Transverse colon (tissue), 4 donors: ENCODE results near the gene FNTB. TPM values are rescaled to one million over a fixed set of nuclear protein-coding genes. Genes with fewer than 3 reads are reported as not detected.

ENCODE experiments used
- DNase-seq: peaks from one replicate; pipeline ENCODE4 v3.0.0-alpha.2; 2019
- H3K27ac ChIP-seq, 4 donors: fragments of 200-600 bp; sonication (generic); 2 replicates each; pipeline ENCODE4 v1.5.1; 2016 to 2018; ENCODE audit warnings: inconsistent platforms in 4 of 4
- H3K27me3 ChIP-seq: fragments of 200-600 bp; sonication (generic); 2 replicates; pipeline ENCODE4 v1.5.1; 2017; ENCODE audit warnings: inconsistent platforms
- H3K36me3 ChIP-seq, 4 donors: fragments of 200-600 bp; sonication (generic); 2 replicates each; pipeline ENCODE4 v1.5.1; 2017 to 2019; ENCODE audit warnings: inconsistent platforms in 4 of 4
- H3K4me1 ChIP-seq, 4 donors: fragments of 200-600 bp; sonication (generic); 2 replicates each; pipeline ENCODE4 v1.5.1; 2017 to 2020; ENCODE audit warnings: inconsistent platforms in 4 of 4
- H3K4me3 ChIP-seq, 4 donors: fragments of 200-600 bp; sonication (generic); 1 replicate in 1 of 4; 2 replicates in 3 of 4; pipeline versions ENCODE4 v1.5.1 to v1.6.1; 2017 to 2019; ENCODE audit warnings: inconsistent platforms in 4 of 4
- H3K9me3 ChIP-seq, 2 donors: fragments of 200-600 bp; sonication (generic); 2 replicates each; pipeline ENCODE4 v1.5.1; 2017 to 2019; ENCODE audit warnings: inconsistent platforms in 2 of 2
- EP300 ChIP-seq: sonication (generic); formaldehyde crosslinking; IDR thresholded peaks from one replicate; pipeline ENCODE4 v1.6.1; 2017; ENCODE audit warnings: antibody characterized with exemption, low read depth
- POLR2A ChIP-seq: fragments of 450-650 bp; IDR thresholded peaks from one replicate; pipeline ENCODE4 v1.6.1; 2016; ENCODE audit warnings: antibody characterized with exemption, mild to moderate bottlenecking, moderate library complexity
- POLR2AphosphoS5 ChIP-seq, 3 donors: sonication (generic); formaldehyde crosslinking; IDR thresholded peaks; one replicate each; pipeline ENCODE4 v1.6.1; 2016; ENCODE audit warnings: antibody characterized with exemption in 3 of 3
- WGBS, 2 donors: methylation state at CpG; one replicate each; pipeline ENCODE4 v1.1.5; 2018; ENCODE audit warnings: low coverage in 1 of 2; 5-methylcytosine and 5-hydroxymethylcytosine counted together
- in situ Hi-C, 4 donors: fragments of 200-750 bp; cut with MboI; loops; one replicate each; pipeline versions ENCODE4 v1.15.0 to v1.15.1; 2017; ENCODE audit warnings: low sequenced_read_pairs in 3 of 4, low pct_ligation_motif_present in 1 of 4, low pct_unique_long_range_greater_than_20kb in 1 of 4
- intact Hi-C: fragments of 100-400 bp; cut with DNase I; formaldehyde crosslinking; loops from one replicate; pipeline ENCODE4 v1.15.1; 2023; ENCODE audit warnings: low total_unique reads
- total RNA-seq, 4 donors: library from RNA; depleted of rRNA; stranded (reverse); fragments of >200 nt; gene quantifications; one replicate each; pipeline ENCODE4 v1.1.0, GENCODE V29; 2016
- TF ChIP-seq, protein P1 (sequence below), 5 experiments: fragments of 200-600 bp in 3 of 5; fragments of 450-650 bp in 2 of 5; sonication (generic) in 3 of 5; IDR thresholded peaks; 1 replicate in 2 of 5; 2 replicates in 3 of 5; pipeline ENCODE4 v1.5.1; 2016 to 2017; ENCODE audit warnings: antibody characterized with exemption in 5 of 5, inconsistent platforms in 3 of 5, mild to moderate bottlenecking in 2 of 5, moderate library complexity in 1 of 5

Gene FNTB, protein sequence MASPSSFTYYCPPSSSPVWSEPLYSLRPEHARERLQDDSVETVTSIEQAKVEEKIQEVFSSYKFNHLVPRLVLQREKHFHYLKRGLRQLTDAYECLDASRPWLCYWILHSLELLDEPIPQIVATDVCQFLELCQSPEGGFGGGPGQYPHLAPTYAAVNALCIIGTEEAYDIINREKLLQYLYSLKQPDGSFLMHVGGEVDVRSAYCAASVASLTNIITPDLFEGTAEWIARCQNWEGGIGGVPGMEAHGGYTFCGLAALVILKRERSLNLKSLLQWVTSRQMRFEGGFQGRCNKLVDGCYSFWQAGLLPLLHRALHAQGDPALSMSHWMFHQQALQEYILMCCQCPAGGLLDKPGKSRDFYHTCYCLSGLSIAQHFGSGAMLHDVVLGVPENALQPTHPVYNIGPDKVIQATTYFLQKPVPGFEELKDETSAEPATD
- 10 to 100 TPM in 3 of 4 donors, 1 to 10 TPM in 1; 6.5 to 77.2 (median 12.7) TPM for total RNA-seq

DNA sequence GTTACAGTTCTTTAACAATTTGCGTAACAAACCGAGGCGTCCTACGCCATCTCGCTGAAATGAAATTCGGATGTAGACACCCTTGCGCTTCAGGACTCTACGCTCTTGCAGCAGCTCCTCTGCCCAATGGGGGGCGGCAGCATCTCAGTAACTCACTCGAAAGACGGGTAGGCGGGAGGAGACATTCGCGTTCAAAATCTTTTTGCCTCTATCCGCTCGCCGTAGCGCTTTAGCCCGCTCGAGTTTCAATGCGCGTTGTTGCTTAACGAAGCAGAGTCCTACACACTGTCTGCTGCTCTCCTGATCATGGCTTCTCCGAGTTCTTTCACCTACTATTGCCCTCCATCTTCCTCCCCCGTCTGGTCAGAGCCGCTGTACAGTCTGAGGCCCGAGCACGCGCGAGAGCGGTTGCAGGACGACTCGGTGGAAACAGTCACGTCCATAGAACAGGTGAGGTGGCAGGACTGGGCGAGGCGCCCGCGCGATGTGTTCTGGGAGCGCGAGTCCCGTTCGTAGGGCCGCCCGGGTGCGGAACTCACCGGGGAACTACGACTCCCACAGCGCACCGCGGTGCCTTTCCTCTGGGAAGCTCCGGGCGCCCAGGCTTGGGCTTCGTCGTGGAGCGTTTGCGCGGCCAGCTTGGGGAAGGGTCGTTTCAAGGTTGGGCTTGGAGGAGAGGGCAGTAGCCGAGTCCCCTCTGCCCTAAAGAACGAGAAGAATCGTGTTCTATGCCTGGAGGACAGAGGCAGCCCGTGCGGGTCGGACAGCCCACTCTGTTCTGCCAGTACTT lies at the start of gene FNTB:
FNTB (plus strand) TSS at position 248 of the 790 bp plus-strand sequence; CDS start at position 307, 59 bp downstream.
- Histone ChIP-seq H3K9me3 (no peaks in the 10 kb centered on the region), H3K4me3 (peak within 1 kb of the TSS; percentile 48 to 83 (median 71)), H3K27ac (peak within 1 kb of the TSS; percentile 90 to 96 (median 91)), H3K4me1 (peaks cover 0 to 25% (median 16%) of the 10 kb centered on the region in 4 donors), H3K36me3 (no peaks in the 10 kb centered on the region), H3K27me3 (no peaks in the 10 kb centered on the region)
- TF ChIP-seq POLR2AphosphoS5 (IDR thresholded peaks at IDR 0.05) (peak; percentile 41 to 81 (median 66)), POLR2A (peak; percentile 75), EP300 (no peak)
- TF ChIP-seq, protein P1, sequence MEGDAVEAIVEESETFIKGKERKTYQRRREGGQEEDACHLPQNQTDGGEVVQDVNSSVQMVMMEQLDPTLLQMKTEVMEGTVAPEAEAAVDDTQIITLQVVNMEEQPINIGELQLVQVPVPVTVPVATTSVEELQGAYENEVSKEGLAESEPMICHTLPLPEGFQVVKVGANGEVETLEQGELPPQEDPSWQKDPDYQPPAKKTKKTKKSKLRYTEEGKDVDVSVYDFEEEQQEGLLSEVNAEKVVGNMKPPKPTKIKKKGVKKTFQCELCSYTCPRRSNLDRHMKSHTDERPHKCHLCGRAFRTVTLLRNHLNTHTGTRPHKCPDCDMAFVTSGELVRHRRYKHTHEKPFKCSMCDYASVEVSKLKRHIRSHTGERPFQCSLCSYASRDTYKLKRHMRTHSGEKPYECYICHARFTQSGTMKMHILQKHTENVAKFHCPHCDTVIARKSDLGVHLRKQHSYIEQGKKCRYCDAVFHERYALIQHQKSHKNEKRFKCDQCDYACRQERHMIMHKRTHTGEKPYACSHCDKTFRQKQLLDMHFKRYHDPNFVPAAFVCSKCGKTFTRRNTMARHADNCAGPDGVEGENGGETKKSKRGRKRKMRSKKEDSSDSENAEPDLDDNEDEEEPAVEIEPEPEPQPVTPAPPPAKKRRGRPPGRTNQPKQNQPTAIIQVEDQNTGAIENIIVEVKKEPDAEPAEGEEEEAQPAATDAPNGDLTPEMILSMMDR (IDR thresholded peaks at IDR 0.05): peak; percentile 69 to 85 (median 79)
- peak; percentile 96 for DNase-seq
- in situ Hi-C loops (loop anchor here in 2 of 4 donors (10.0 to 25.0 kb wide), 2 partner anchors 162 to 400 kb away; no protein-coding TSS in a partner anchor), intact Hi-C loops (loop anchor here (5.0 kb wide), 1 partner anchor 115 kb away; the partner anchor contains the start of gene MAX)
- 0% methylated on average over 1 to 56 of the region's 65 CpGs for WGBS, 2 donors

DNA sequence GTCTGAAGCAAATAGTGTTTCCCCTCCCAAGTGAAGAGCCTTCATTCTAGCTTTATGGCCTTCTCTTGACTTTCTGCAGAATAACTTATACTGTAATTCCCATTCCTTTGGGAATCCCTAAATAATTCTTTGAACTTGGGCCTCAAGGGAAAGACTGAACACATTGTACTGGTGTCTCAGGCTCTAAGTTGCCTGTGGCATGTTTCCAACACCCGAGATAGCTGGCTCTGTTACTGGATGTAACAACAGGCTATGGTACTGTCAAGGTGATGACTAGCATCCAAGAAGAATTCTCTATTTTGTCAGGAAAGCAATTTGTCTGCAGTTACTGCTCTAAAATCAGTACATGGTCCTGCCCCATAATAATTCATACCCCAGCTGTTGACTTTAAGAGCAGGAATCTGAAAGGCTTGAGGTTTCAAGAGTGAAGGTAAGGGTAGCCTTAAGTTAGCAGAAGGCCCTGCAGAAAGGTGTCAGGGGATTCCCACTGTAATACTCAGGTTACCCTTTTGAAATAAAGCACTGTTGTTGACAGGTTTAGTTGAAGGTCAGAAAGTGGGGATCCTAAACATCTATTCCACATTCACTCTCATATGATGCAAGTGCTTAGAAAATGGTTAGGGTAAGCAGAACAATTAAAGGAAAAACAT lies 49.4 kb upstream of the FNTB start:
- Histone ChIP-seq H3K9me3 (no peaks in the 10 kb centered on the region), H3K4me3 (no peak overlapping the region), H3K36me3 (peaks cover 0 to 18% (median 0%) of the 10 kb centered on the region in 4 donors), H3K27ac (peak overlapping the region in 3 of 4 donors; percentile 53 to 89 (median 83)), H3K4me1 (peaks cover 3 to 59% (median 16%) of the 10 kb centered on the region in 4 donors), H3K27me3 (no peaks in the 10 kb centered on the region)
- in situ Hi-C loops: no loop called here
- TF ChIP-seq POLR2AphosphoS5 (IDR thresholded peaks at IDR 0.05) (no peak), POLR2A (no peak), EP300 (no peak)
- TF ChIP-seq, protein P1 (IDR thresholded peaks at IDR 0.05): no peak
- no peak for DNase-seq
- intact Hi-C loops: no loop called here
- 35% methylated on average over 1 of the region's 1 CpG; no CpG with 5 or more reads in 1 of the 2 donors for WGBS, 2 donors

DNA sequence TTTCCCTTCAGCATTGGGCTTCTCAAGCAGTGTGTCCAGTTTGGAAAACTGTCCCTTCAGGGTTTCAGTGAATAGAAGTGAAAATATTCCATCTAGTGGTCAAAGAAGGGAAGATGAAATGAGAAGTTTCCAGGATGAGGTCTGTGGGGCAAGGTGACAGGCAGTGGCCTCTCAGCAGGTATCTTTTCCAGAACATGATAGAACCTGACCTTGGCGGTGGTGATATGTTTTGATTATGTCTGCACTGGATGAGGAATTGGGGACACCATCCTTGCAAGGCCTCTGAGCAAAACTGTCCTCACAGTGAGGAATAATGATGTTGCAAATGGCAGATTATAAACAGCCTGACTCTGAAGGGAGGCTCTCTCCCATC lies 48.9 kb upstream of the FNTB start:
- Histone ChIP-seq H3K27me3 (no peaks in the 10 kb centered on the region), H3K36me3 (peaks cover 0 to 12% (median 0%) of the 10 kb centered on the region in 4 donors), H3K27ac (peak overlapping the region; percentile 53 to 89 (median 86)), H3K4me3 (no peak overlapping the region), H3K4me1 (peaks cover 3 to 60% (median 16%) of the 10 kb centered on the region in 4 donors), H3K9me3 (no peaks in the 10 kb centered on the region)
- DNase-seq: no peak
- 78% methylated on average over 1 of the region's 1 CpG; no CpG with 5 or more reads in 1 of the 2 donors for WGBS, 2 donors
- in situ Hi-C loops: no loop called here
- intact Hi-C loops: no loop called here
- TF ChIP-seq, protein P1 (IDR thresholded peaks at IDR 0.05): peak; percentile 20 to 42 (median 25)
- TF ChIP-seq POLR2AphosphoS5 (IDR thresholded peaks at IDR 0.05): no peak
